Measurements from ENCODE around the gene TNFAIP2.
A peak's percentile ranks its signal among the peaks of the same experiment; 100 is the strongest.
"Not testable (repeated sequence)": the region's sequence is repeated elsewhere in the genome, so short reads cannot be mapped to it uniquely, and the experiment has no call there.

Gene TNFAIP2

GRCh38 chr14:103107941-103108748 lies 15.1 kb upstream of the TNFAIP2 start:
- no peak for DNase-seq

- DNase-seq, result no peak
Observed at GRCh38 chr14:103108749-103109207, 14.5 kb upstream of the TNFAIP2 start.

GRCh38 chr14:103109535-103110441 lies 13.5 kb upstream of the TNFAIP2 start:
- DNase-seq, result no peak

- DNase-seq, result no peak
Observed at GRCh38 chr14:103110681-103111231, 12.5 kb upstream of the TNFAIP2 start.

- no peak for DNase-seq
Observed at GRCh38 chr14:103111232-103111868, 11.9 kb upstream of the TNFAIP2 start.

GRCh38 chr14:103112400-103113243 lies 10.6 kb upstream of the TNFAIP2 start:
- DNase-seq, result no peak

- DNase-seq, result no peak
Observed at GRCh38 chr14:103113303-103113702, 10.0 kb upstream of the TNFAIP2 start.

- no peak for DNase-seq
Observed at GRCh38 chr14:103113774-103114173, 9.5 kb upstream of the TNFAIP2 start.

GRCh38 chr14:103115086-103115679 lies 8.1 kb upstream of the TNFAIP2 start:
- not testable (repeated sequence) for DNase-seq

GRCh38 chr14:103115845-103116572 lies 7.3 kb upstream of the TNFAIP2 start:
- no peak for DNase-seq

- DNase-seq, result no peak
Observed at GRCh38 chr14:103116636-103117035, 6.6 kb upstream of the TNFAIP2 start.

- DNase-seq, result not testable (repeated sequence)
Observed at GRCh38 chr14:103117499-103117898, 5.8 kb upstream of the TNFAIP2 start.

GRCh38 chr14:103118018-103118662 lies 5.1 kb upstream of the TNFAIP2 start:
- peak; percentile 13 for DNase-seq

GRCh38 chr14:103118663-103119404 lies 4.4 kb upstream of the TNFAIP2 start:
- DNase-seq, result no peak

GRCh38 chr14:103119527-103119926 lies 3.7 kb upstream of the TNFAIP2 start:
- DNase-seq, result not testable (repeated sequence)

GRCh38 chr14:103121121-103121845 lies 2.0 kb upstream of the TNFAIP2 start:
- peak; percentile 29 for DNase-seq

- peak; percentile 85 for DNase-seq
Observed at GRCh38 chr14:103121846-103122584, 1.2 kb upstream of the TNFAIP2 start.

GRCh38 chr14:103122585-103122946 lies 695 bp upstream of the TNFAIP2 start:
- DNase-seq, result peak; percentile 27

Data from DMS153 (cell line).